NCI-H748 (cell line): ENCODE results near the gene VGF.
"Not testable (repeated sequence)": the region's sequence is repeated elsewhere in the genome, so short reads cannot be mapped to it uniquely, and the experiment has no call there.

ENCODE experiments used
- DNase-seq: peaks from one replicate; lab custom pipeline; 2025; ENCODE audit not compliant: unreplicated experiment; lab: John Stamatoyannopoulos, UW

Gene VGF

DNA sequence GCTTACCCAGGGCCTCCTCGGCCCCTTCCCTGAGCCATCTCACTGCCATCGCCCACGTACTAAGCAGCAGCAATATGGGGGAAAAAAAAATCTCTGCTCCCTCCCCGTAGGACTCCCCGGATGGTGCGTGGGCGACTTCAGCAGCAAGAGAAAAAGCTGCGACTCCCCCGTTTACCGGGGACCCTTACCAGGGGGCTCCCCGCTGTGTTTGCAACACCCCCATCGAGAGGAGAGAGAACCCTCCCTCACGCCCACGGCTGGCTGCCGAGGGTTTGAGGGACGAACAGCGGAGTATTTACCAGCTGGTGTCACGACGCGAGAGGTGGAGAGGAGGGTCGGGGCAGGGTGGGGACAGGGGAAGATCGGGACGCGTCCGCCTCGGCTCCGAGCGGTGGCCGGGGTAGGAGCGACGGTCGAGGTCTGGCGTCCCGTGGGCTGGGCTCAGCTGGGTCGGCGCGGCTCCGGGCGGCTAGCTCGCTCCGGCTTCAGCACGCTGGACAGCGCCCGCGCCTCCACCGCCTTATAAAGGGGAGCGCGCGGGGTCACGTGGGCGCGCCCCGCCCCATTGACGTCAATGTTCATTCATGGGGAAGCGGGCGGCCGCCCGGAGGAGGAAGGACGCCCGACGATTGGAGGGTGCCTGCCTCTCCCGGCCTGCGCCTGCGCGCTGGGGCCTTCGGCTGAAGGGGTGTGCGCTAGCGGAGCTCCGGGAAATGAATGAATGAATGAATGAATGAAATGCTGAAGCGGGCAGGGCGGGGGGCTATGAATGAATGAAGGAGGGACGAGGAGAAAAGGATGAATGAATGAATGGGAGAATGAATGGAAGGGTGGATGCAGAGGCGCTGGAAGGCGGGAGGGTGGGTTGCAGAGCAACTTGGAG, at the start of gene VGF:
Gene VGF (minus strand): TSS at position 495 of the 883 bp plus-strand sequence. CDS start 726 bp downstream, outside the sequence.
- peak; percentile 97 for DNase-seq

DNA sequence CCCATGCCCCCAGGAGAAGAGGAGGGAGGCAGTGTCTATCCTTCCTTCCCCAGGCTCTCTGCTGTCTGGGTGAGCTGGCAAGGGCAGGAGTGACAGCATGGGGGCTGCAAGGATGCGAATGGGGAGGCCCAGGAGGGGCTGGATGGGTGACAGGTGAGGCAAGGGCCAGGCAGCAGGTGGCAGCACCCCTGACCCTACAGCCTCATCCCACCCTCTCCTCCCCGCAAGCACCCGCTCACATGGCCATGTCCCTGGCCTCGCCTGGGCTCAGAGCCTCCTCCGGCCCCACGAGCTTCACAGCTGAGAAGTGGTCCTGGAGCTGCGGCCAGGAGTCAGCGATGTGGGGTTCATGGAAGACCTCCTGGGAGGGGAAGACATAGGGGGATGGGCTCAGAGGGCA, 46.6 kb upstream of the VGF start:
- DNase-seq = no peak

DNA sequence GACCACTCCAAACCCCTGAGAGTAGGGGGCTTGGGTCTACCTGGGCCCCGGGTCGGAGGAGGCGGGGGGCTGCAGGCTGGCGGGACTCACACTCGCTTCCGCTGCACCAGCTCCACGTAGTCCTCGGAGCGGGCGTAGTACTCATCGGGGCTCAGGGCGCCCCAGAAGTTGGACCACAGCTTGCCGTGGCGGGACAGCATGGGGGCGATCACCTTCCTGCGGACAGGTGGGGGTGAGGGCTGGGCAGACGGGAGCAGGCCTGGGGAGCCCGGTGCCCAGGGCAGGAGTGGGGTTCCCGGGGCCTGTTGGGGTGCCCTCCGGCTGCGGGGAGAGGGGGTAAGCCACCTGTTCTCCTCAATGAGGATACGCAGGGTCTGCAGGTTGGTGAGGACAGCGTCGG, 46.1 kb upstream of the VGF start:
- DNase-seq = no peak

DNA sequence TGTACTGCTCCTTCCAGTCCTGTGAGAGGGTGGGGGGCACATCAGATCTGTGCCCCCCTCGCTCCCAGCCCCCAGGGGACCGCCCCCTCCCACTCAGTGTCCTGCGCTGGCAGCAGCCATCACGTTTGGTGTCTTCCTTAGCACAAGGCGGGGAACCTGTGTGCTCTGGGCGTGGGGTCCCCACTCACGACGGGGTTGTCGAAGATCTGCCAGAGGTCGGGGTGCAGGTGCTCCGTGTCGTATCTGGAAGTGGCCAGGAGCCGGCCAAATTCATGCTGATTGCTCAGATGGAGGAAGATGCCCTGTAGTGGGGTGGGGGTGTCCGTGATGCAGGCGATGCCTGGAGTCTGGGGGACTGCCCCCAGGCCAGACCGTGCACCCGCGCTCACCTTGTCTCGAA, 44.8 kb upstream of the VGF start:
- no peak for DNase-seq

DNA sequence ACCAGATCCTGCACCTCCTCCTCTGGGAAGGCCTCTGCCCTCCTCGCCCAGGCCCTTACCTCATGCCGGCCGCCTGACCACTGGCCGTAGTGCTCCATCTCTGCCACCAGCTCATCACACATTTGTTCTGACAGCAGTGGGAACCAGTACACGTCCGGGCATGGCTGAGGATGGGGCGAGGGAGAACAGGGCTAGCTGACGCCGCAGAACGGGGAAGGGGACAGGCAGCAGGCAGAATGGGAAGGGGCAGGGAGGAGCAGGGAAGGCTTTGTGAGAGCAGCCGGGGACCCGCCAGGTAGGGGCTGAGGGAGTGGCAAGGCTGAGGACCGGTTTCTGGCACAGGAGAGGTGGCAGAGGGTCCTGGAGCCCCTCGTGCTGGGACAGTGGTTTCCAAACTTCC, 43.4 kb upstream of the VGF start:
- DNase-seq = no peak

DNA sequence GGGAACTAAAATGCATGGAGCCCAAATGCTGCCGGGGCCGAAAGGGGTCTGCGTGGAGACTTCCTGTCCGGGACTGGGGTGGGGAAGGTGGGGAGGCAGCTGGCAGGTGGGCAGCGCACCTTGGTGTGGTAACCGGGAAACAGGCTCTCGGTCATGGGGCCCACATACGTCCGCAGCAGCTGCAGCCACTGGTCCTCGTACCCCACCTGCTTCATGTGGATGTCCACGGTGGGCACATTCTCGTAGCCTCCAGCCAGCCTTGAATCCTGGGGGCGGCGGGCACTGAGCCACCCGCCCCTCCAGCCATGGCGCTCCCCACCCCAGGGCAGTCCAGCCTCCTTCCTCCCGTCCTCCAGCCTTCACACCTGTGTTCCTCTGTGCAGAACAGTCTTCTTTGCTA, 42.1 kb upstream of the VGF start:
- DNase-seq = no peak

DNA sequence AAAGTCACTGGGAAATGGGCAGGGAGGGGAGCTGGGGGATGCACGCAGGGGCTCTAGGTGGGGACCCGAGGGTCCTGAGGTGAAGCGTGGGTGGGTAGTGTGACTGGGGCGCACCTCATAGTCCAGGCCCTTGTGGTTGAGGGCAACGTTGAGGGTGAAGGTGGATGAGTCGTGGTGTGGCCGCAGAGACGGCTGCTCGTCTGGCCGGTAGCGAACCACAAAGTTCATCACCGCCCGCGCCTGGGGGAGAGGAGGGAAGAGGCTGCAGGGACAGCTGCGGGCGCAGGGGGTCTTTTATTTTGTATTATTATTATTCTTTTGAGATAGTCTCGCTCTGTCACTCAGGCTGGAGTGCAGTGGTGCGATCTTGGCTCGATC, 41.3 kb upstream of the VGF start:
- no peak for DNase-seq

DNA sequence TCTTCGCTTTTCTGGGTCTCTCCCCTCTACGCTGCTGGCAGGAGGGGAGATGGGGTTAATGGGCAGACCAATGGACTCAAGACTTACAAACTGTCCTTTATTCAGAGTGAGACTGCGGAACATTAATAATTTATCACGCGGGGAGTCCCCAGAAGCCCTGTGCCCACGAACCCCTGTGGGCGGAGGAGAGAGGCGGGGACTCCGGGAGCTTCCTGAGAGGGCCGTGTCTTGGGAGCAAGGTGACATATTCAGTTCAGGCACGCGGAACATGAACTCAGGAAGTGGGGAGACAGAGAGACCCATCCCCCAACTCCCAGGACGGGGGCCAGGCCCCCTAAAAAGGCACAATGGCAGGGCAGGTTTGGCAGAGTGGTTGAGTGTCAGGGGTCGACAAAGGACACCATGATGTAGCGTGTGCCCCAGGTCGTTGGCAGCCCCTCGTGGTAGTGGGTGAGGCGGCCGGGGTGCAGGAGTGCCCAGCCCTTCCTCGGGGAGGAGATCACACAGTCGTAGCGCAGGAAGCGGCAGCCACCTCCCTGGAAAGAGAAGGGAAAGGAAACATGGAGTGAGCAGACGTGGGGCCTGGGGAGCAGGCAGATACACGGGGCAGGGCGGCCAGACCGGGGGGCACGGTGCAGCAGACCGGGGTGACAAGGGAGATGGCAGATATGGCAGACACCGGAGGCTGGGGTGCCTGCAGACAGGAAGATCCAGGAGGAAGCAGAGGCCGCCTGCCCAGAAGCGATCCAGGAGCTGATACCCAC, 40.7 kb upstream of the VGF start:
- no peak for DNase-seq

DNA sequence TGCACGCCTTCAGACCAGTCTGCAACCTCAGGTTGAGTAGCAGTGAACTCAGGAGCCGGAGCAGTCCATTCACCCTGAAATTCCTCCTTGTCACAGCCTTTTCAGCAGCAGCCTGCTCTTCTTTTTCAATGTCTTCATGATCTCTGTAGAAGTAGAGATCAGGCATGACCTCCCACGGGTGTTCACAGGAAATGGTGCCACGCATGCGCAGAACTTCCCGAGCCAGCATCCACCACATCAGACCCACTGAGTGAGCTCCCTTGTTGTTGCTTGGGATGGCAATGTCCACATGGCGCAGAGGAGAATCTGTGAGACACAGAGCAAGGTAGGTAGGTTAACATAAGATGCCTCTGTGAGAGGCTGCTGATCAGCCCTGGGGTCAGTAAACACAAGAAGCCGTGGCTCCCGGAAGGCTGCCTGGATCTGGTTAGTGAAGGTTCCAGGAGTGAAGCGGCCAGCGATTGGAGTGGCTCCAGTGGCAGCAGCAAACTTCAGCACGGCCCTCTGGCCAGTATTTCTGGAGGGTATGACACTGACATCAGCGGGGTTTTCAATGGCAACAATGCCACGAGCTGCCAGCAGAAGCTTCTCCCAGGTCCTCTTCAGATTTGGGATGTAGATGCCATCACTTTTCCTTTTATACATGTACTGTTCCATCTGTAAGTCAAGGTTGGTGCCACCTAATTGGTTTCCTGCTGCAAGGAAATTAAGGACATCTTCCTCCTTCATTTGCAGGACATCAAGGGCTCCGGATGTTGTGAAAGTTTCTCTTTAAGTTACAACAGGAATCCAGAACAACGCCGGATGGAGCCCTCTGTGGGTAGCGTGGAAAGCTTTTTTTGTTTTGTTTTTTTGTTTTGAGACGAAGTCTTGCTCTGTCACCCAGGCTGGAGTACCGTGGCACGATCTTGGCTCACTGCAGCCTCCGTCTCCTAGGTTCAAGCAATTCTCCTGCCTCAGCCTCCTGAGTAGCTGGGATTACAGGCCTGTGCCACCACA, 38.7 kb upstream of the VGF start:
- not testable (repeated sequence) for DNase-seq

DNA sequence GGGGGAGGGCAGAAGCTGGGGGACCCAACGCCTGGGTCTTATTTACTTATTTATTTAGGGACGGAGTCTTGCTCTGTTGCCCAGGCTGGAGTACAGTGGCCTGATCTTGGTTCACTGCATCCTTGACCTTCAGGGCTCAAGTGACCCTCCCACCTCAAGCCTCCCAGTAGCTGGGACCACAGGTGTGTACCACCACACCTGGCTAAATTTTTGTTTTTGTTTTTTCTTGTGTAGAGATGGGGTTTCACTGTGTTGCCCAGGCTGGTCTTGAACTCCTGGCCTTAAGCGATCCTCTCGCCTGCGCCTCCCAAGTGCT, 37.2 kb upstream of the VGF start:
- no peak for DNase-seq

DNA sequence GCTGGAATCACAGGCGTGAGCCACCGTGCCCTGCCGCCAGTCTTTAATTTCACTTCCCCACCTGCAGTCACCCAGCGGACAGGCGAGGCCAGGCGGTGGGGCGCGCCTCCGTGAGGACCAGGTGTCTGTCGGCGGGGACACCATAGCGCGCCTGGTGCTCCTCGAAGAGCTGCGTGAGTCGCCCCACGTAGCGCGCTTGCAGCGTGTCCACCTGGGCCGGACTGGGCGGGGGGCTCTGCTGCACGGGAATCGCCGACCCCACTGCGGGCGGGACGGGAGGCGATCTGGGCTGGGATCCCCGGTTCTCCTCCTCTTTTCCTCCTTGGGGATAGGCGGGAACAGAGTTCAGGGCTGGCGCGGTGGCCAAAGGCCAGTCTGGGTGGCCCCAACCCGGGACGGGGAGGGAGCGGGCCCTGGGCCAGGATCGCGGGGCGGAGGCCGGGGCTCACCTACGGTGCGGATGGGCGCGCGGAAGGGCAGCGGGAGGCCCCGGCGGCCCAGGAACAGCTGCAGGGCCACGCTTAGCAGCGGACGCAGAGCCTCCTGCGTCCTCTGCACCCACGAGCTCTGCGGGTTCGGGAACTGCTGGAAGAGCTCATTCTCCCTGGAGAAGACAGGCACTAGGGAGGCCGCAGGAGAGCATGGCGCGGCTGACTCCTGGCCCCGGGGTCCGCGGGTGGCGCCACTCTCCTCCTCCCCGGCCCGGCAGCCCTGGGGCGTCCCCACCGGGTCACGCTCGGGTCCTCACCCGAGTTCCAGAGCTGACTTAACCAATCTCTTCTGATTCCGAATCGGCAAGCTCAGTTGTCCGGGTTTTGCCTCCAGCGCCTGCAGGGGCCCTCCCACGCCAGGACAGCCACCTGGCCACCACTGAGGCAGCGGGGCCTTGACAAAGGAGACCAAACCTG, 36.6 kb upstream of the VGF start:
- DNase-seq = no peak

DNA sequence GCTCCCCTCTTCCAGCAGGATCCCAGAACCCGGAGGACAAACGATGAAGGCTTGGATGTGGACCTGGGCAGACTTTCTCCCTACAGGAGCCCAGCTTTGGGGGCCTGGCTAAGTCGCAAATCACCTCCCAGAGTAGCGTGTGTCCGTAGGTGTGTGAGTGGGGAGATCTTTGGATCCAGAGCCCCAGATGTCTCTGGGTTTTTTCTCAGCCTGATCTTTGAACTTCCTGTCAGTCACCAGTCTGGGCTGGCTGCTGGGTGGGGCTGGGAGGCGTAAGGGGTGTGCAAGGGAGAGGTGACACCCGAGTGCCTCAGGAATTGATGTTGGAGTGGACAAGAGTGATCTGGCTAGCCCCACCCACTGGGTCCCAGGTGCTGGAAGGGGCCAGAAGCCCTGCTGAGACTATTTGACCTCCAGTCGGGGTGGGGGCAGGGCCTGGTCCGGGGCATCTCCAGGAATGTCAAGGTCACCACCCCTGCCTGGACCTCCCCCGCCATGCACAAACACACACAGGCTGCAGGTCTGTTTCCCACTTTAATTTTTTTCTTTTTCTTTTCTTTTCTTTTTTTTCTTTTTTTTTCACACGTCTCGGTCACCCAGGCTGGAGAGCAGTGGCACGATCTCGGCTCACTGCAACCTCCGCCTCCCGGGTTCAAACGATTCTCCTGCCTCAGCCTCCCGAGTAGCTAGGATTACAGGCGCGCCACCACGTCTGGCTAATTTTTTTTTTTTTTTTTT, 35.7 kb upstream of the VGF start, which contains the start of gene MOGAT3:
Gene MOGAT3 (minus strand): TSS at position 175 of the 738 bp plus-strand sequence. CDS start 182 bp downstream, outside the sequence.
- no peak for DNase-seq

DNA sequence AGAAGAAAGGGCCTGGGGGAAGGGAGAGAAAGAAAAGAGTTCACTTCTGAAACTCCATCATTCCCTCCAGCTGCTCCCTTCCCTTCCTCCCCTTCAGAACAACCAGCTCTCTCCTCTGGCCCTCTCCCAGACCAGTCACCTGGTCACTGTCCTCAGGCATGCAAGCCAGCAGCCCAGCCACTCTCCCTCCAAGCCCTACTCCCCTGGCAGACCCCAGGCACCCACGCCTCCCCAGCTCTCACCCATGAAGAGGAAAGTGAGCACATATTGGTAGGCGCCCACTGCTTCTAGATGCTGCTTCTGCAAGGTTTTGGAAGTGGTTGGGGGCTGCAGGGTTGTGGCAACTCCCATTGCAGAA, 35.1 kb upstream of the VGF start:
- DNase-seq = no peak

DNA sequence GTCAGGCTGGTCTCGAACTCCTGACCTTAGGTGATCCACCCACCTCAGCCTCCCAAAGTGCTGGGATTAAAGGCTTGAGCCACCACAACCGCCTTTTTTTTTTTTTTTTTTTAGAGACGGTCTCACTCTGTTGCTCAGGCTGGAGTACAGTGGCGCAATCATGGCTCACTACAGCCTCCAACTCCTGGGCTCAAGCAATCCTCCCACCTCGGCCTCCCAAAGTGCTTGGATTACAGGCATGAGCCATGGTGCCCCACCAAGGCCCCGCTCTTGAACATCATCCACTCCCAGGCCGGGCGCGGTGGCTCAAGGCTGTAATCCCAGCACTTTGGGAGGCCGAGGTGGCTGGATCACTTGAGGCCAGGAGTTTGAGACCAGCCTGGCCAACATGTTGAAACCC, 34.2 kb upstream of the VGF start:
- DNase-seq = not testable (repeated sequence)

DNA sequence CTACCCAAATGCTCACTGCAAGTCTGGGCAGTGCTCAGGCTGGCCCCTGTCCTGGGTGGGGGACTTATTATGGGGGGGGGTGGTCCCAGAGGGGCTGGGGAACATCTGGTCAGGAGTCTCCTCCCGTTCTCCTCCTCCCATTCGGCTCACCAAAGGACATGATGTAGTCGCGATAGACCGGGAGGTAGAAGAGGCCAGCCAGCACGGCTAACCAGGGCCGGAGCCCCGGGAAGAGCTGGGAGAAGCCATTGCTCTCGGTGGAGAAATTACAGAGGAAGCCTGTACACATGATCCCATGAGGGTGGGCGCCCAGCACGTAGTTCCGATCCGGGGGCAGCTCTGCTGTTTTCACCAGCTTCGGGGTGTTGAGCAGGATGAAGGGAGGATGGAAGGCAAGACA, 33.1 kb upstream of the VGF start:
- no peak for DNase-seq

DNA sequence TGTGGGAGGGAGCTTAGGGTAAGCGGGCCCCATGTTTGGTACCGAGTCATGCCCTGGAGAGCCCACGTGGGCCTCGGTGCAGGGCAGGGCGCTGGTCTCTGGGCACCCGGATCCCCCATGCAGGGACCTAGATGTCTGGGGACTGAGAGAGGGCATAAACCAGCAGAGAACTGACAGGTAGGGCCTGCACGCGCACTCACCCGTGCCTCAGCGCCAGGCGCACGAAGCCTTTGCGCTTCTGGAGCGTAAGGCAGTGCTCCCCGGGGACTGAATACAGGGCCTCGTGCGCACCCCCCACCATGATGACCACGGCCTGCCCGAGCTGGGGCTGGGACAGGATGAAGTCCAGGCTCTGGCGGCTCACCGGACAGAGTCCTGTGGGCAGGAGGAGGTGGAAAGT, 32.6 kb upstream of the VGF start:
- no peak for DNase-seq

DNA sequence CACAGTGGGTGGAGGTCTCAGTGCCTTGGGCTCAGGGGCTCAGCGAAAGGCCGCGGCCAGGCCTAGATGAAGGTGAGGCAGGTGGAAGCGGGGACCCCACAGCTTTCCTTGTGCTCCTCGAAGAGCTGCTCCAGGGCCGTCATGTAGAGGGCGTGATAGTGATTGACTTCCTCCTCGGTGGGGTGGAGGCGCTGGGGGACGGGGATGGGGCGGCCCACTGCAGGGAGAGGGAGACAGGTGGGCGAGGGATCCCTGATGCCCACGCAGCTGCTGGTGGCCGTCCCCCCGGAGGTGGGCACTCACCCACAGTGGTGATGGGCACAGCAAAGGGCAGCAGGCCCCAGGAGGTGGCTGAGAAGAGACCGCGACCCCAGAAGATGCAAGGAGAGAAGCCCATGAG, 30.5 kb upstream of the VGF start:
- no peak for DNase-seq

DNA sequence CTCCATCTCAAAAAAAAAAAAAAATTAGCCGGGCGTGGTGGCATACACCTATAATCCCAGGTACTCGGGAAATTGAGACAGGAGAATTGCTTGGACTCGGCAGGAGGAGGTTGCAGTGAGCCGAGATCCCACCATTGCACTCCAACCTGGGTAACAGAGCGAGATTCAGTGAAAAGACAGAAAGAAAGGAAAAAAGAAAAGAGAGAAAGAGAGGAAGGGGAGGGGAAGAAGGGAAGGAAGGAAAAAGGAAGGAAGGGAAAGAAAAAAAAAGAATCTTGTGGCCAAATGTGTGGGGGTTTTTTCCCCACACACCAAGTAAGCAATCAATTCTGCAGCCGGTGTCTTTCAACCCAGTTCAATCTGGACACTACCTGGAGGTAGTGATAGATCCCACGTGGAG, 23.7 kb upstream of the VGF start:
- no peak for DNase-seq

DNA sequence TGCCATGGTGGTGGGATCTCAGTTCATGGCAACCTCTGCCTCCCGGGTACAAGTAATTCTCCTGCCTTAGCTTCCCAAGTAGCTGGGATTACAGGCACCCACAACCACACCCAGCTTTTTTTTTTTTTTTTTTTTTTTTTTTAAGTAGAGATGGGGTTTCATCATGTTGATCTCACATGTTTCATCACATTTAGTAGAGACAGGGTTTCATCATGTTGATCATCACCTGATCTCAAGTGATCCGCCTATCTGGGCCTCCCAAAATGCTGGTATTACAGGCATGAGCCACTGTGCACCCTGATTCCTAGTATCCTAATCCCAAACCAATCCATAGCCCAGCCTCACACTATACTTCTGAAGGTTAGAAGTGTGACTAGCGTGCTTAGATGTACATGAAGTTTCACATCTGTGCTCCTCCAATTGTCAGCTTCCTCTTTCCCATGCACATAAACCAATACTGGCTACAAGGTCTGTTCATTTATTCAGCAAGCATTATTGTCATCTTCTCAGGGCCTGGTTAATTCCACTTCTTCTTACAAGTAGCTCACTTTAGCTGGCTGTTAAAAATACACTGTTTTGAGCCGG, 21.6 kb upstream of the VGF start:
- DNase-seq = no peak
